Measurements from ENCODE around the gene REM2. TPM values are rescaled to one million over a fixed set of nuclear protein-coding genes. Genes with fewer than 3 reads are reported as not detected.
"Not testable (repeated sequence)": the region's sequence is repeated elsewhere in the genome, so short reads cannot be mapped to it uniquely, and the experiment has no call there.

REM2 gene
- total RNA-seq, 1 experiment from 2014 or later, result 0.26 TPM

- no TSS peak for BruUV-seq (replicated peaks)
- peak overlapping the region; percentile 20 for H3K27ac Mint-ChIP-seq (ENCODE audit: low read depth, unreplicated experiment)
- intact Hi-C loops (cut with micrococcal nuclease), result no loop called here
- TF ChIP-seq CTCF (IDR thresholded peaks at IDR 0.05; ENCODE audit: unreplicated experiment), result no peak
- ChIA-PET CTCF (interaction anchor here (0.5 to 11.5 kb wide), 13 partner anchors 12 to 1399 kb away, joined by 3 to 330 read pairs (median 3); partner anchors contain the start of genes LRP10, MMP14 and MRPL52), POLR2A (interaction anchor here (0.6 to 8.5 kb wide), 8 partner anchors 9 to 292 kb away, joined by 3 to 142 read pairs (median 4); partner anchors contain the start of genes LRP10, MMP14 and OXA1L)
- H3K36me3 Mint-ChIP-seq (ENCODE audit: insufficient read depth, unreplicated experiment), result peaks cover 36% of the 10 kb centered on the region
- peaks cover 25% of the 10 kb centered on the region for H3K4me1 Mint-ChIP-seq (ENCODE audit: insufficient read depth, unreplicated experiment)
- no peak overlapping the region for H3K4me3 Mint-ChIP-seq (ENCODE audit: unreplicated experiment)
- no peaks in the 10 kb centered on the region for H3K9me3 Mint-ChIP-seq (ENCODE audit: unreplicated experiment)
- H3K27me3 Mint-ChIP-seq (ENCODE audit: insufficient read depth, unreplicated experiment), result no peaks in the 10 kb centered on the region
- no peak for DNase-seq (ENCODE audit: unreplicated experiment)
Measured at GRCh38 chr14:22848351-22849164, 34.5 kb upstream of the REM2 start.

GRCh38 chr14:22849212-22849819 lies 33.7 kb upstream of the REM2 start:
- no peak for TF ChIP-seq CTCF (IDR thresholded peaks at IDR 0.05; ENCODE audit: unreplicated experiment)
- Mint-ChIP-seq H3K27me3 (ENCODE audit: insufficient read depth, unreplicated experiment) (no peaks in the 10 kb centered on the region), H3K4me1 (ENCODE audit: insufficient read depth, unreplicated experiment) (peaks cover 25% of the 10 kb centered on the region), H3K4me3 (ENCODE audit: unreplicated experiment) (no peak overlapping the region), H3K27ac (ENCODE audit: low read depth, unreplicated experiment) (peak overlapping the region; percentile 20), H3K36me3 (ENCODE audit: insufficient read depth, unreplicated experiment) (peaks cover 29% of the 10 kb centered on the region), H3K9me3 (ENCODE audit: unreplicated experiment) (no peaks in the 10 kb centered on the region)
- intact Hi-C loops (cut with micrococcal nuclease), result no loop called here
- BruUV-seq (replicated peaks), result no TSS peak
- no peak for DNase-seq (ENCODE audit: unreplicated experiment)
- POLR2A ChIA-PET, result interaction anchor here (0.6 to 8.5 kb wide), 6 partner anchors 10 to 293 kb away, joined by 3 to 142 read pairs (median 4); partner anchors contain the start of genes MMP14 and OXA1L
- CTCF ChIA-PET, result interaction anchor here (0.5 to 11.5 kb wide), 12 partner anchors 12 to 293 kb away, joined by 3 to 330 read pairs (median 6); partner anchors contain the start of genes LRP10, MMP14, MRPL52 and RBM23

GRCh38 chr14:22850944-22851764 lies 31.9 kb upstream of the REM2 start:
- peaks cover 25% of the 10 kb centered on the region for H3K4me1 Mint-ChIP-seq (ENCODE audit: insufficient read depth, unreplicated experiment)
- H3K4me3 Mint-ChIP-seq (ENCODE audit: unreplicated experiment), result no peak overlapping the region

GRCh38 chr14:22852178-22852577 lies 30.8 kb upstream of the REM2 start:
- H3K27ac Mint-ChIP-seq (ENCODE audit: low read depth, unreplicated experiment), result peak overlapping the region; percentile 75
- ChIA-PET CTCF (interaction anchor here (0.6 to 11.5 kb wide), 44 partner anchors 15 to 1426 kb away, joined by 3 to 330 read pairs (median 7); partner anchors contain the start of genes LRP10, MMP14, MRPL52 and OXA1L), POLR2A (interaction anchor here (0.8 to 8.5 kb wide), 6 partner anchors 13 to 193 kb away, joined by 3 to 142 read pairs (median 6); partner anchors contain the start of genes MMP14 and MRPL52)
- DNase-seq (ENCODE audit: unreplicated experiment); H3K9me3 Mint-ChIP-seq (ENCODE audit: unreplicated experiment); BruUV-seq (replicated peaks); H3K4me3 Mint-ChIP-seq (ENCODE audit: unreplicated experiment); H3K27me3 Mint-ChIP-seq (ENCODE audit: insufficient read depth, unreplicated experiment); H3K36me3 Mint-ChIP-seq (ENCODE audit: insufficient read depth, unreplicated experiment): not testable (repeated sequence)
- peaks cover 25% of the 10 kb centered on the region for H3K4me1 Mint-ChIP-seq (ENCODE audit: insufficient read depth, unreplicated experiment)
- intact Hi-C loops (cut with micrococcal nuclease), result loop anchor here (2.0 to 10.0 kb wide), 3 partner anchors 15 to 457 kb away; partner anchors contain the start of gene MMP14

More at GRCh38 chr14:22850944-22851764, 31.9 kb upstream of the REM2 start:
- intact Hi-C loops (cut with micrococcal nuclease), result loop anchor here (10.0 kb wide), 1 partner anchor 456 kb away; no protein-coding TSS in a partner anchor
- no peaks in the 10 kb centered on the region for H3K27me3 Mint-ChIP-seq (ENCODE audit: insufficient read depth, unreplicated experiment)
- H3K27ac Mint-ChIP-seq (ENCODE audit: low read depth, unreplicated experiment), result peak overlapping the region; percentile 75
- peak; percentile 45 for DNase-seq (ENCODE audit: unreplicated experiment)
- TF ChIP-seq CTCF (IDR thresholded peaks at IDR 0.05; ENCODE audit: unreplicated experiment), result no peak
- POLR2A ChIA-PET, result interaction anchor here (0.6 to 8.5 kb wide), 8 partner anchors 12 to 126 kb away, joined by 3 to 142 read pairs (median 4); partner anchors contain the start of genes LRP10, MMP14, MRPL52 and OXA1L
- CTCF ChIA-PET, result interaction anchor here (0.5 to 11.5 kb wide), 25 partner anchors 8 to 1726 kb away, joined by 3 to 330 read pairs (median 6); partner anchors contain the start of genes LRP10, MMP14 and MRPL52
- H3K36me3 Mint-ChIP-seq (ENCODE audit: insufficient read depth, unreplicated experiment), result peaks cover 10% of the 10 kb centered on the region
- no peaks in the 10 kb centered on the region for H3K9me3 Mint-ChIP-seq (ENCODE audit: unreplicated experiment)
- no TSS peak for BruUV-seq (replicated peaks)
